SK-N-SH (cell line): Measurements from ENCODE around the gene CPVL. TPM values are rescaled to one million over a fixed set of nuclear protein-coding genes. Genes with fewer than 3 reads are reported as not detected.

ENCODE experiments used
- CTCF ChIA-PET: fragments of 300-600, 350-600 bp; formaldehyde crosslinking; extraction: SDS; loops from one replicate; lab custom pipeline; 2021; lab: Yijun Ruan, JAX
- POLR2A ChIA-PET: fragments of 350-600 bp; sonication (Branson Sonifier 250); formaldehyde crosslinking; extraction: SDS; loops from one replicate; lab custom pipeline; 2020; ENCODE audit warnings: antibody characterized with exemption, inconsistent platforms; lab: Yijun Ruan, JAX
- DNase-seq: peaks from one replicate; pipeline ENCODE4 v3.0.0; 2012
- H2AFZ ChIP-seq: fragments of 200-600 bp; sonication (generic); 2 replicates; pipeline ENCODE4 v1.8.1; 2016; ENCODE audit warnings: antibody characterized with exemption, mild to moderate bottlenecking, low read depth
- H3F3A ChIP-seq: fragments of 200-600 bp; sonication (generic); replicated peaks from 2 replicates; pipeline ENCODE3; 2016; ENCODE audit warnings: antibody characterized with exemption, mild to moderate bottlenecking; ENCODE audit not compliant: insufficient read depth
- H3K27ac ChIP-seq, 2 experiments: fragments of 200-500 bp in 1 of 2; fragments of 200-600 bp in 1 of 2; sonication (Bioruptor generic) in 1 of 2; sonication (generic), shearing (Covaris generic) in 1 of 2; 2 replicates each; pipeline versions ENCODE4 v1.5.1 to v1.6.1; 2014 to 2016; ENCODE audit warnings: low read depth in 2 of 2, inconsistent platforms in 1 of 2, low read length in 1 of 2, mild to moderate bottlenecking in 1 of 2, mixed read lengths in 1 of 2
- H3K27me3 ChIP-seq: fragments of 200-600 bp; sonication (generic), shearing (Covaris generic); 2 replicates; pipeline ENCODE4 v1.6.1; 2016; ENCODE audit warnings: mixed run types; ENCODE audit not compliant: insufficient read depth
- H3K36me3 ChIP-seq, 2 experiments: fragments of 200-500 bp in 1 of 2; fragments of 200-600 bp in 1 of 2; sonication (Bioruptor generic) in 1 of 2; sonication (generic) in 1 of 2; replicated peaks in 1 of 2; 2 replicates each; pipeline versions ENCODE3 to v1.5.1; 2014 to 2016; ENCODE audit warnings: low read length in 1 of 2, mild to moderate bottlenecking in 1 of 2; ENCODE audit not compliant: insufficient read depth in 2 of 2, control insufficient read depth in 1 of 2
- H3K4me1 ChIP-seq, 2 experiments: fragments of 200-500 bp in 1 of 2; fragments of 200-600 bp in 1 of 2; sonication (Bioruptor generic) in 1 of 2; sonication (generic), shearing (Covaris generic) in 1 of 2; 2 replicates each; pipeline versions ENCODE4 v1.5.1 to v1.6.1; 2014 to 2016; ENCODE audit warnings: low read depth in 1 of 2, low read length in 1 of 2, mixed run types in 1 of 2; ENCODE audit not compliant: insufficient read depth in 2 of 2, control insufficient read depth in 1 of 2
- H3K4me2 ChIP-seq: fragments of 200-600 bp; sonication (generic), shearing (Covaris generic); 2 replicates; pipeline ENCODE4 v1.6.1; 2017; ENCODE audit warnings: mixed run types
- H3K4me3 ChIP-seq, 2 experiments: fragments of 200-500 bp in 1 of 2; fragments of 200-600 bp in 1 of 2; sonication (Bioruptor generic) in 1 of 2; sonication (generic), shearing (Covaris generic) in 1 of 2; 2 replicates each; pipeline versions ENCODE4 v1.5.1 to v1.8.1; 2014 to 2016; ENCODE audit warnings: low read depth in 2 of 2, inconsistent platforms in 1 of 2, low read length in 1 of 2, mild to moderate bottlenecking in 1 of 2, mixed read lengths in 1 of 2, moderate library complexity in 1 of 2
- H3K79me2 ChIP-seq: fragments of 200-600 bp; sonication (generic); 2 replicates; pipeline ENCODE4 v1.8.1; 2017; ENCODE audit warnings: mild to moderate bottlenecking; ENCODE audit not compliant: insufficient read depth
- H3K9ac ChIP-seq: fragments of 200-600 bp; sonication (generic); 2 replicates; pipeline ENCODE4 v1.6.1; 2017; ENCODE audit warnings: mixed run types
- H3K9me2 ChIP-seq: fragments of 200-600 bp; sonication (generic); 2 replicates; pipeline ENCODE4 v1.6.1; 2017; ENCODE audit warnings: mixed run types
- H3K9me3 ChIP-seq: fragments of 200-600 bp; sonication (generic); 2 replicates; pipeline ENCODE4 v1.6.1; 2017; ENCODE audit warnings: mixed run types, mild to moderate bottlenecking, moderate library complexity
- H4K20me1 ChIP-seq: fragments of 200-600 bp; sonication (generic); 2 replicates; pipeline ENCODE4 v1.6.1; 2017; ENCODE audit warnings: mild to moderate bottlenecking, mixed run types; ENCODE audit not compliant: insufficient read depth
- CHD2 ChIP-seq: fragments of 150-350 bp; IDR thresholded peaks from 2 replicates; pipeline ENCODE4 v1.6.1; 2018; ENCODE audit warnings: low read length; ENCODE audit not compliant: partially characterized antibody
- CTCF ChIP-seq: fragments of 200-600 bp; sonication (generic); IDR thresholded peaks from 2 replicates; pipeline ENCODE4 v1.6.1; 2017; ENCODE audit warnings: antibody characterized with exemption, mild to moderate bottlenecking, moderate library complexity
- EP300 ChIP-seq, 2 experiments: IDR thresholded peaks; 2 replicates each; pipeline versions ENCODE4 v1.4.0 to v1.6.1; 2012; ENCODE audit warnings: borderline replicate concordance in 1 of 2, low read depth in 1 of 2, low read length in 1 of 2
- FOSL2 ChIP-seq: IDR thresholded peaks from 2 replicates; pipeline ENCODE4 v1.4.0; 2012; ENCODE audit warnings: low read depth, mild to moderate bottlenecking, moderate library complexity, borderline replicate concordance
- GABPA ChIP-seq: IDR thresholded peaks from 2 replicates; pipeline ENCODE4 v1.4.0; 2012; ENCODE audit warnings: low read depth, mild to moderate bottlenecking
- MAX ChIP-seq: IDR thresholded peaks from 2 replicates; pipeline ENCODE4 v1.4.0; 2012; ENCODE audit warnings: low read depth
- MEF2A ChIP-seq: IDR thresholded peaks from 2 replicates; pipeline ENCODE4 v1.4.0; 2012; ENCODE audit warnings: low read depth, borderline replicate concordance
- MXI1 ChIP-seq: IDR thresholded peaks from 2 replicates; pipeline ENCODE4 v1.6.1; 2012; ENCODE audit warnings: mild to moderate bottlenecking, low read depth, low read length, improper control_type of control experiment
- NRF1 ChIP-seq: IDR thresholded peaks from 2 replicates; pipeline ENCODE4 v1.6.1; 2012; ENCODE audit warnings: low read depth, mild to moderate bottlenecking, low read length
- RCOR1 ChIP-seq: fragments of 150-350 bp; IDR thresholded peaks from 2 replicates; pipeline ENCODE4 v1.6.1; 2017; ENCODE audit warnings: antibody characterized with exemption, low read length
- RFX5 ChIP-seq: IDR thresholded peaks from 2 replicates; pipeline ENCODE4 v1.6.1; 2012; ENCODE audit warnings: mild to moderate bottlenecking, improper control_type of control experiment, low read length
- RXRA ChIP-seq: IDR thresholded peaks from 2 replicates; pipeline ENCODE4 v1.4.0; 2012; ENCODE audit warnings: low read depth, mild to moderate bottlenecking, borderline replicate concordance
- SMC3 ChIP-seq: IDR thresholded peaks from 2 replicates; pipeline ENCODE4 v1.6.1; 2012; ENCODE audit warnings: low read depth, low read length, improper control_type of control experiment
- TAF1 ChIP-seq: IDR thresholded peaks from 2 replicates; pipeline ENCODE4 v1.6.1; 2012; ENCODE audit warnings: low read depth, mild to moderate bottlenecking, low read length, moderate library complexity, borderline replicate concordance
- TCF12 ChIP-seq: IDR thresholded peaks from 2 replicates; pipeline ENCODE4 v1.4.0; 2012
- TEAD4 ChIP-seq: IDR thresholded peaks from 2 replicates; pipeline ENCODE4 v1.4.0; 2012; ENCODE audit warnings: mild to moderate bottlenecking, borderline replicate concordance; ENCODE audit not compliant: insufficient read depth
- USF1 ChIP-seq: IDR thresholded peaks from 2 replicates; pipeline ENCODE4 v1.4.0; 2012; ENCODE audit warnings: low read depth, borderline replicate concordance
- USF2 ChIP-seq: fragments of 150-350 bp; IDR thresholded peaks from 2 replicates; pipeline ENCODE4 v1.6.1; 2017; ENCODE audit warnings: antibody characterized with exemption, low read length, low read depth, borderline replicate concordance
- ZBTB33 ChIP-seq: IDR thresholded peaks from 2 replicates; pipeline ENCODE4 v1.4.0; 2012; ENCODE audit warnings: low read depth, borderline replicate concordance
- WGBS: methylation state at CpG from one replicate; pipeline ENCODE4 v1.1.6; 2017; ENCODE audit warnings: low lambda C conversion rate; 5-methylcytosine and 5-hydroxymethylcytosine counted together
- polyA plus RNA-seq, 3 experiments: library from polyadenylated mRNA; depleted of rRNA; stranded (reverse); fragments of >200 nt; gene quantifications; 2 replicates each; pipeline ENCODE4 v1.2.3, GENCODE V29; 2012

CPVL gene
- polyA plus RNA-seq, 1 of the 3 experiments (the other 2 are of a cell fraction), result not detected

- ChIA-PET CTCF (interaction anchor here (1.5 to 6.4 kb wide), 2 partner anchors 239 to 248 kb away, joined by 5 to 36 read pairs; no protein-coding TSS in a partner anchor), POLR2A (no interaction called here)
- H3K4me3 ChIP-seq, result no peak overlapping the region
- no peaks in the 10 kb centered on the region for H3K79me2 ChIP-seq
- H3K9me3 ChIP-seq, result no peaks in the 10 kb centered on the region
- TF ChIP-seq RXRA (no peak), TAF1 (no peak), CHD2 (no peak), MAX (no peak), TEAD4 (no peak), NRF1 (no peak), MEF2A (no peak)
- no peaks in the 10 kb centered on the region for H3F3A ChIP-seq
- no peak overlapping the region for H3K27ac ChIP-seq
- no peak overlapping the region for H2AFZ ChIP-seq
- 0 out of 2 replicates have a peak, but pooled peaks cover 4% of the 10 kb centered on the region for H3K9me2 ChIP-seq
- H3K4me2 ChIP-seq, result no peak overlapping the region
- H3K36me3 ChIP-seq, result no peaks in the 10 kb centered on the region
- no peak overlapping the region for H3K9ac ChIP-seq
- H4K20me1 ChIP-seq, result no peaks in the 10 kb centered on the region
- no peaks in the 10 kb centered on the region for H3K27me3 ChIP-seq
- WGBS, result 24% methylated on average over 4 of the region's 4 CpGs
- no peak for DNase-seq
- H3K4me1 ChIP-seq, result peaks cover 0 to 22% of the 10 kb centered on the region in 2 experiments; a peak in 2 of 4 replicates
Measured at GRCh38 chr7:29161231-29161630, 14.9 kb upstream of the CPVL start.

- Histone ChIP-seq H3K27me3 (no peaks in the 10 kb centered on the region), H3K4me1 (peaks cover 0 to 26% of the 10 kb centered on the region in 2 experiments; a peak in 2 of 4 replicates), H4K20me1 (no peaks in the 10 kb centered on the region), H3K9me2 (no peaks in the 10 kb centered on the region), H3K79me2 (no peaks in the 10 kb centered on the region), H3K4me3 (no peak overlapping the region), H3F3A (no peaks in the 10 kb centered on the region), H3K36me3 (no peaks in the 10 kb centered on the region), H3K27ac (no peak overlapping the region), H3K4me2 (no peak overlapping the region), H3K9ac (no peak overlapping the region), H3K9me3 (no peaks in the 10 kb centered on the region), H2AFZ (no peak overlapping the region)
- POLR2A ChIA-PET, result no interaction called here
- WGBS, result 4% methylated on average over 2 of the region's 2 CpGs
- no peak for TF ChIP-seq MXI1
- no peak for TF ChIP-seq RFX5
- no peak for TF ChIP-seq ZBTB33
- TF ChIP-seq TAF1, result no peak
- no peak for TF ChIP-seq FOSL2
- TF ChIP-seq GABPA, result no peak
- no peak for TF ChIP-seq RXRA
- TF ChIP-seq USF2, result no peak
- TF ChIP-seq USF1, result no peak
- peak; percentile 75; the same call in 1 of the 2 replicates for TF ChIP-seq RCOR1
- TF ChIP-seq TCF12, result no peak
- TF ChIP-seq EP300 (IDR thresholded peaks at IDR 0.05; ENCODE audit: borderline replicate concordance in 1 of 2, low read depth in 1 of 2, low read length in 1 of 2), result peak in 1 of 2 experiments; percentile 13; a peak in 1 of 4 replicates
- TF ChIP-seq MEF2A, result no peak
- no peak for TF ChIP-seq NRF1
- TF ChIP-seq SMC3, result no peak
- TF ChIP-seq CTCF, result no peak
- TF ChIP-seq CHD2, result peak; percentile 9
- CTCF ChIA-PET, result interaction anchor here (6.1 to 6.4 kb wide), 2 partner anchors 29 to 238 kb away, joined by 36 to 59 read pairs; no protein-coding TSS in a partner anchor
- peak; percentile 16 for DNase-seq
Measured at GRCh38 chr7:29160080-29160479, 13.7 kb upstream of the CPVL start.
